Activated naive CD8-positive, alpha-beta T cell treated with anti-CD3 and anti-CD28 coated beads for 36 hours (primary cell): ENCODE results near the gene FBXW11. TPM values are rescaled to one million over a fixed set of nuclear protein-coding genes. Genes with fewer than 3 reads are reported as not detected.

Source experiments
- DNase-seq: peaks from one replicate; pipeline ENCODE4 v3.0.0; 2021
- H3K27ac Mint-ChIP-seq: one replicate; pipeline ENCODE4 v1.8.0; 2022; ENCODE audit warnings: mild to moderate bottlenecking, moderate library complexity, mixed read lengths
- H3K27me3 Mint-ChIP-seq: one replicate; pipeline ENCODE4 v1.8.0; 2022; ENCODE audit warnings: mild to moderate bottlenecking, mixed read lengths
- H3K36me3 Mint-ChIP-seq: one replicate; pipeline ENCODE4 v1.8.0; 2021; ENCODE audit warnings: mild to moderate bottlenecking, mixed read lengths
- H3K4me1 Mint-ChIP-seq: one replicate; pipeline ENCODE4 v1.8.0; 2021; ENCODE audit warnings: mixed read lengths
- H3K4me3 Mint-ChIP-seq: one replicate; pipeline ENCODE4 v1.8.0; 2022; ENCODE audit warnings: mild to moderate bottlenecking, moderate library complexity, mixed read lengths
- H3K9me3 Mint-ChIP-seq: one replicate; pipeline ENCODE4 v1.8.0; 2022; ENCODE audit warnings: mixed read lengths
- total RNA-seq, 2 experiments: library from RNA; stranded (reverse); gene quantifications; one replicate each; pipeline ENCODE4 v1.2.3, GENCODE V29; 2021

FBXW11 gene
- total RNA-seq, 2 experiments from 2014 or later, result 55.1 to 60.8 TPM

GRCh38 chr5:171872666-171873065 is 133.8 kb downstream of the FBXW11 start:
- Mint-ChIP-seq H3K27ac (no peak overlapping the region), H3K4me3 (no peak overlapping the region), H3K36me3 (peaks cover 24% of the 10 kb centered on the region), H3K4me1 (no peaks in the 10 kb centered on the region), H3K9me3 (no peaks in the 10 kb centered on the region), H3K27me3 (no peaks in the 10 kb centered on the region)
- no peak for DNase-seq

GRCh38 chr5:171871711-171872110 is 134.7 kb downstream of the FBXW11 start:
- Mint-ChIP-seq H3K9me3 (no peaks in the 10 kb centered on the region), H3K36me3 (peaks cover 25% of the 10 kb centered on the region), H3K4me1 (peaks cover 2% of the 10 kb centered on the region), H3K27me3 (no peaks in the 10 kb centered on the region), H3K27ac (no peak overlapping the region), H3K4me3 (no peak overlapping the region)
- no peak for DNase-seq

GRCh38 chr5:171869956-171870355 is 136.5 kb downstream of the FBXW11 start:
- no peak for DNase-seq
- Mint-ChIP-seq H3K36me3 (peaks cover 30% of the 10 kb centered on the region), H3K27ac (no peak overlapping the region), H3K27me3 (no peaks in the 10 kb centered on the region), H3K4me1 (peaks cover 7% of the 10 kb centered on the region), H3K9me3 (no peaks in the 10 kb centered on the region), H3K4me3 (no peak overlapping the region)

- peaks cover 28% of the 10 kb centered on the region for H3K36me3 Mint-ChIP-seq
- no peaks in the 10 kb centered on the region for H3K9me3 Mint-ChIP-seq
- H3K27ac Mint-ChIP-seq, result no peak overlapping the region
- DNase-seq, result no peak
- H3K4me1 Mint-ChIP-seq, result peaks cover 7% of the 10 kb centered on the region
- no peaks in the 10 kb centered on the region for H3K27me3 Mint-ChIP-seq
- no peak overlapping the region for H3K4me3 Mint-ChIP-seq
These were observed 138.2 kb downstream of the FBXW11 start for GRCh38 chr5:171868236-171868635.

- Mint-ChIP-seq H3K4me1 (peaks cover 7% of the 10 kb centered on the region), H3K4me3 (no peak overlapping the region), H3K27me3 (no peaks in the 10 kb centered on the region), H3K27ac (no peak overlapping the region), H3K36me3 (peaks cover 31% of the 10 kb centered on the region), H3K9me3 (no peaks in the 10 kb centered on the region)
- DNase-seq, result no peak
These were observed 138.7 kb downstream of the FBXW11 start for GRCh38 chr5:171867786-171868185.

- Mint-ChIP-seq H3K27me3 (no peaks in the 10 kb centered on the region), H3K9me3 (no peaks in the 10 kb centered on the region), H3K36me3 (peaks cover 29% of the 10 kb centered on the region), H3K27ac (no peak overlapping the region), H3K4me3 (no peak overlapping the region), H3K4me1 (peaks cover 7% of the 10 kb centered on the region)
- no peak for DNase-seq
These were observed 141.0 kb downstream of the FBXW11 start for GRCh38 chr5:171865471-171865870.

- no peak for DNase-seq
- peaks cover 7% of the 10 kb centered on the region for H3K4me1 Mint-ChIP-seq
- no peak overlapping the region for H3K4me3 Mint-ChIP-seq
- no peaks in the 10 kb centered on the region for H3K9me3 Mint-ChIP-seq
- no peaks in the 10 kb centered on the region for H3K27me3 Mint-ChIP-seq
- peaks cover 34% of the 10 kb centered on the region for H3K36me3 Mint-ChIP-seq
- H3K27ac Mint-ChIP-seq, result no peak overlapping the region
These were observed 142.5 kb downstream of the FBXW11 start for GRCh38 chr5:171863935-171864334.

GRCh38 chr5:171862624-171863023 is 143.8 kb downstream of the FBXW11 start:
- Mint-ChIP-seq H3K9me3 (no peaks in the 10 kb centered on the region), H3K4me1 (peaks cover 10% of the 10 kb centered on the region), H3K36me3 (peaks cover 36% of the 10 kb centered on the region), H3K4me3 (no peak overlapping the region), H3K27me3 (no peaks in the 10 kb centered on the region), H3K27ac (no peak overlapping the region)
- DNase-seq, result no peak

GRCh38 chr5:171861381-171861780 is 145.1 kb downstream of the FBXW11 start:
- Mint-ChIP-seq H3K4me1 (peaks cover 11% of the 10 kb centered on the region), H3K4me3 (no peak overlapping the region), H3K27ac (no peak overlapping the region), H3K36me3 (peaks cover 37% of the 10 kb centered on the region), H3K9me3 (no peaks in the 10 kb centered on the region), H3K27me3 (no peaks in the 10 kb centered on the region)
- DNase-seq, result no peak

GRCh38 chr5:171858303-171858702 is 148.1 kb downstream of the FBXW11 start:
- peaks cover 12% of the 10 kb centered on the region for H3K4me1 Mint-ChIP-seq
- H3K9me3 Mint-ChIP-seq, result no peaks in the 10 kb centered on the region
- DNase-seq, result no peak
- H3K27me3 Mint-ChIP-seq, result no peaks in the 10 kb centered on the region
- H3K36me3 Mint-ChIP-seq, result peaks cover 40% of the 10 kb centered on the region
- peak overlapping the region; percentile 27 for H3K27ac Mint-ChIP-seq
- no peak overlapping the region for H3K4me3 Mint-ChIP-seq

GRCh38 chr5:171857489-171857876 is 149.0 kb downstream of the FBXW11 start:
- Mint-ChIP-seq H3K27ac (no peak overlapping the region), H3K4me3 (no peak overlapping the region), H3K36me3 (peaks cover 37% of the 10 kb centered on the region), H3K4me1 (peaks cover 12% of the 10 kb centered on the region), H3K27me3 (no peaks in the 10 kb centered on the region), H3K9me3 (no peaks in the 10 kb centered on the region)
- DNase-seq, result no peak

GRCh38 chr5:171855798-171856763 is 150.4 kb downstream of the FBXW11 start:
- Mint-ChIP-seq H3K9me3 (no peaks in the 10 kb centered on the region), H3K4me3 (no peak overlapping the region), H3K4me1 (peaks cover 12% of the 10 kb centered on the region), H3K27ac (peak overlapping the region; percentile 45), H3K27me3 (no peaks in the 10 kb centered on the region), H3K36me3 (peaks cover 35% of the 10 kb centered on the region)
- no peak for DNase-seq

- Mint-ChIP-seq H3K27ac (no peak overlapping the region), H3K4me1 (peaks cover 12% of the 10 kb centered on the region), H3K9me3 (no peaks in the 10 kb centered on the region), H3K36me3 (peaks cover 35% of the 10 kb centered on the region), H3K4me3 (no peak overlapping the region), H3K27me3 (no peaks in the 10 kb centered on the region)
- DNase-seq, result no peak
These were observed 151.2 kb downstream of the FBXW11 start for GRCh38 chr5:171855265-171855664.

GRCh38 chr5:171852255-171852681 is 154.2 kb downstream of the FBXW11 start:
- no peak for DNase-seq
- Mint-ChIP-seq H3K27me3 (no peaks in the 10 kb centered on the region), H3K36me3 (peaks cover 15% of the 10 kb centered on the region), H3K9me3 (no peaks in the 10 kb centered on the region), H3K4me1 (peaks cover 9% of the 10 kb centered on the region), H3K4me3 (no peak overlapping the region), H3K27ac (no peak overlapping the region)

- Mint-ChIP-seq H3K27me3 (no peaks in the 10 kb centered on the region), H3K27ac (no peak overlapping the region)
These were observed 155.2 kb downstream of the FBXW11 start for GRCh38 chr5:171851251-171851650.

More at GRCh38 chr5:171851251-171851650, 155.2 kb downstream of the FBXW11 start:
- H3K4me1 Mint-ChIP-seq, result peaks cover 5% of the 10 kb centered on the region
- H3K4me3 Mint-ChIP-seq, result no peak overlapping the region
- no peak for DNase-seq
- no peaks in the 10 kb centered on the region for H3K9me3 Mint-ChIP-seq
- peaks cover 11% of the 10 kb centered on the region for H3K36me3 Mint-ChIP-seq
